NCI-H2107 (cell line): ENCODE data around the gene KLF11.
"Not testable (repeated sequence)": the region's sequence is repeated elsewhere in the genome, so short reads cannot be mapped to it uniquely, and the experiment has no call there.

Experiments
- DNase-seq: peaks from one replicate; lab custom pipeline; 2025; lab: John Stamatoyannopoulos, UW

KLF11 gene

GRCh38 chr2:10085668-10086059, 42.3 kb downstream of the KLF11 start:
- DNase-seq: no peak

DNA sequence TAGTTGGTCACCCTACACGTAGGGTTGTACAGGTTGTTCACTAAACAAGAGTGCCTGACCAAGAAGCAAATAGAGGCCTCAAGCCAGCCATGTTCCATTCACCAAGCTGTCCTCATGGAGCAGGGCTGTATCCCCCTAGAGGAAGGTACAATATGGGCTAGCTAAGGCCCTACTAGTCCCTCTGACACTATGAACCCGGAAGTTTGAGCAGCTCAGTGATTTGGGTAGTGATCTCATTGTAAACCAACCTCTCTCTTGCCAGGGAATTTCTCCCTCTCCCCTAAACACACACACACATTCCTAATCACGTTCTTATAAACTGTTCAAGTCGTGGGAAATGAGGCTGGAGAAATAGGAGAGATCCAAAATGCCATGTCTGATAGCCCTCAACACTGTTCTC, 43.6 kb downstream of the KLF11 start:
- no peak for DNase-seq

DNA sequence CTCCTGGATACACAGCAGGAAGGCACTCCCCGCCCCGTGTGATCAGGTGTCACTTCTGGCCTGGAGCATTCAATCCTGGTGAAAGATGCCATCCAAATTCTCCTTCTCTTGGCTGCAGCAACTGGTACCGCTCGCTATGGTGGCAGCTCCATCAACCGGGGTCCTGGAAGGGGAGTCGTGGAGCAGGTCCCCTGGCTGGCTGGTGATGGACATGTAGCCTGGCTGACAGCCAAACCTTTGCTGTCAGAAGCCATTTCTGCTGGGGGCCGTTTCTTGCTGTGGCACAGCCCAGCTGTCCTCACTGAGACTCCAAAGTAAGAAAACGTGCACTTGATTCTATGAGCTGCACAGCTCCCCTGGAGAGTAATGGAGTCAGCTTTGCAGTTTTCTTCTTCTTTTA, 44.0 kb downstream of the KLF11 start:
- no peak for DNase-seq

DNA sequence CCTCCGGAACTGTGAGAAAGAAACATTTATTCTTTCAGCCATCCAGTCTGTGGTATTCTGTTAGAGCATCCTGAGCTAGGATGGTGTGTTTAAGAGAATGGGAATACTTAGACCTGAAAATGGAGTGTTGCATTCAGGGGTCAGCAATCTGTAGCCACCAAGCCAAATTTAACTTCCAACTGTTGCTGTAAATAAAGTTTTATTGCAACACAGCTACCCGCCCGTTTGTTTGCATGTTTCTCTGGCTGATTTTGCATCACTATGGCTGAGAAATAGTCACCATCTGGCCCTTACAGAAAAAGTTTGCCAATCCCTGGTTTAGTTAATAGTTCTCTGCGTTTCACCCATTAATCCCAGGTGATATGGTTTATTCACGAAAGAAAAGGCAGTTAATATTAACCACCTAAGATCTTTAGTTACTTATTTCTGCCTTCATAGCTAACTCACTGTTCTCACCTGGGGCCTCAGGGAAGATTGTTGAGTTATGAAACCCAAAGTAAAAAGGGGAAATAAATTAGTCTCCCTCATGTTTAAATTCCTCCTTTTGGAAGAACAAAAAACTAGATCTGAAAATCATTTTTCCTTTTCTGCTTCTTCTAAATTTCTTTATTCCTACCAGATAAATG, 46.3 kb downstream of the KLF11 start:
- DNase-seq: no peak

DNA sequence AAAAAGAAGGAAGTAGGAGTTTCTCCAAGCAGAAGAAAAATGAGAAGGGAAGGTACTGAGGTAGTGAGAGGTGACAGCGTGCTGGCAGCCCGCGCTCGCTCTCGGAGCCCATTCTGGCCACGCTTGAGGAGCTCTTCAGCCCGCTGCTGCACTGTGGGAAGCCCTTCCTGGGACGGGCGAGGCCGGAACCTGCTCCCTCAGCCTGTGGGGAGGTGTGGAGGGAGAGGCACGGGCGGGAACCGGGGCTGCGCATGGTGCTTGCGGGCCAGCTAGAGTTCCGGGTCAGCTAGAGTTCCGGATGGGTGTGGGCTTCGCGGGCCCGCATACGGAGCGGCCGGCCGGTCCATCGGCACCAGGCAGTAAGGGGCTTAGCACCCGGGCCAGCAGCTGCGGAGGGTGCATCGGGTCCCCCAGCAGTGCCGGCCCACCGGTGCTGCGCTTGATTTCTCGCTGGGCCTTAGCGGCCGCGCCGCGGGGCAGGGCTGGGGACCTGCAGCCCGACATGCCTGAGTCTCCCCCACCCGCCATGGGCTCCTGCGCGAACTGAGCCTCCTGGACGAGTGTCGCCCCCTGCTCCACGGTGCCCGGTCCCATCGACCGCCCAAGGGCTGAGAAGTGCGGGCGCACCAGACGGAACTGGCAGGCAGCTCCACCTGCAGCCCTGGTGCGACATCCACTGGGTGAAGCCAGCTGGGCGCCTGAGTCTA, 48.0 kb downstream of the KLF11 start:
- no peak for DNase-seq

DNA sequence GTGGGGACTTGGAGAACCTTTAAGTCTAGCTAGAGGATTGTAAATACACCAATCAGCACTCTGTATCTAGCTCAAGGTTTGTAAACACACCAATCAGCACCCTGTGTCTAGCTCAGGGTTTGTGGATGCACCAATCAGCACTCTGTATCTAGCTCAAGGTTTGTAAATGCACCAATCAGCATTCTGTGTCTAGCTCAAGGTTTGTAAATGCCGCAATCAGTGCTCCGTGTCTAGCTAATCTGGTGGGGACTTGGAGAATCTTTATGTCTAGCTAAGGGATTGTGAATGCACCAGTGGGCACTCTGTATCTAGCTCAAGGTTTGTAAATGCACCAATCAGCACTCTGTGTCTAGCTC, 48.5 kb downstream of the KLF11 start:
- DNase-seq: not testable (repeated sequence)

- no peak for DNase-seq
Observed at GRCh38 chr2:10094271-10094814, 51.0 kb downstream of the KLF11 start.

DNA sequence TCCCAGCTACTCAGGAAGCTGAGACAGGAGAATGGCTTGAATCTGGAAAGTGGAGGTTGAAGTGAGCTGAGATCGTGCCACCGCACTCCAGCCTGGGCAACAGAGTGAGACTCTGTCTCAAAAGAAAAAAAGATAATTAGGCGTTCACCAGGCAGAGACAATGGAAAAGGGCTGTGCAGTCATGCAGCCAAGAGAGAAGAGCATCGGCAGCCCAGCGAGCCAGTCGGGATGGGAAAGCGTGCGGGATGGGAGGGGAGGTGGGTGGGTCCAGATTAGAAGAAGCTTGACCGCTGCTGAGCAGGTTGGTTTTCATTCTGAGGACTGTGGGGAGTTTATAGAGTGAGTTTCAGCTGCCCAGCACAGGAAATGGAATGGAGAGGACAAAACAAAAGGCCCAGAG, 51.8 kb downstream of the KLF11 start:
- no peak for DNase-seq

- DNase-seq: no peak
Observed at GRCh38 chr2:10096641-10097040, 53.3 kb downstream of the KLF11 start.

DNA sequence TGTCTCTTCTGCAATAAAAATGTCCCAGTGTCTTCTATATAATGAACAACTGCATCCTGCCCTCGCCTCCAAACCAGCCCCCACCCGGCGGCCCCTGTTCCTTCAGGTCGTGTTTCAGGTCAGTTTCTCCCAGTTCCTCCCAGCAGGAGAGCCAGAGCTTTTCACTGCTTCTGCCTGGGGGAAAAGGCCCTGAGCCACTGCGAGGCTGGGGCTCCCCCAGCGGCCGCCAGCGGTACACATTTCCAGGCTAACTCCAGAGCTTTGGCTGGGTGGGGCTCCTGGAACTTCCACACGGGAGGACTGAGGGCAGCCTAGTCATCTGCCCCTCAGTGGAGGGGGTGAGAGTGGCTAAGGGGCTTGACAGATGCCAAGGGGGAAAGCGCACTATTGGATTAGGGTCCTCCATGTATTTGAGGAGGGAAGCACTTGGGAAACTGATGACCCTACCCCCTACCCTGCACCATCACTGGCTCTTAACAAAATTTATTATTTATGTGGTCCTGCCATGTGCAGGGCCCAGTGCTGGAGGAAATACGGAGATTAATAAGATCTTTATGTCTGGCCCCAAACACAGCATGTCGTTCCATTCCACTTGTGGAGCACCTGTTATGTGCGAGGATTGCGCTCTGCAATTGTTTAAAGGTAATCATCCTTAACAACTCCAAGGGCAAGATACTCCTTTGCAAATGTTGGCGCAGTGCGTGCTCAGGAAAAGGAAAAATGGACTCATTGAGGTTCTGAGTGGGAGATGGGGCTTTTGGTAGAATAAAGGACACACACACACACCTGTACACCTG, 54.2 kb downstream of the KLF11 start:
- DNase-seq: peak; percentile 65

GRCh38 chr2:10101491-10101890, 58.1 kb downstream of the KLF11 start:
- no peak for DNase-seq

GRCh38 chr2:10103179-10103578, 59.8 kb downstream of the KLF11 start:
- DNase-seq: no peak
